OCI-LY3 (cell line): ENCODE results near the gene SRSF3.
A peak's percentile ranks its signal among the peaks of the same experiment; 100 is the strongest.

Source experiments
- H2AFZ ChIP-seq: fragments of 200-600, 300-600 bp; shearing (Covaris generic); 2 replicates; pipeline ENCODE4 v1.6.0; 2014; ENCODE audit warnings: antibody characterized with exemption, low read depth, low read length
- H3K27ac ChIP-seq: fragments of 200-600, 300-600 bp; sonication (generic); 2 replicates; pipeline ENCODE4 v1.5.1; 2014; ENCODE audit warnings: mild to moderate bottlenecking, low read length, moderate library complexity, mixed read lengths
- H3K27me3 ChIP-seq: fragments of 200-600, 300-600 bp; sonication (generic); 2 replicates; pipeline ENCODE4 v1.6.1; 2014; ENCODE audit warnings: low read depth, low read length, mixed read lengths
- H3K36me3 ChIP-seq: fragments of 200-600, 300-600 bp; sonication (generic); replicated peaks from 2 replicates; pipeline ENCODE3; 2014; ENCODE audit warnings: low read depth, low read length, mixed read lengths
- H3K4me1 ChIP-seq: fragments of 300-600, 200-600 bp; sonication (generic); 2 replicates; pipeline ENCODE4 v1.6.1; 2014; ENCODE audit warnings: low read length, mixed read lengths
- H3K4me2 ChIP-seq: fragments of 200-600, 300-600 bp; sonication (generic); 2 replicates; pipeline ENCODE4 v1.6.1; 2014; ENCODE audit warnings: low read length, mixed read lengths
- H3K4me3 ChIP-seq: fragments of 300-600, 200-600 bp; sonication (generic); 2 replicates; pipeline ENCODE4 v1.5.1; 2014; ENCODE audit warnings: antibody characterized with exemption, mild to moderate bottlenecking, low read length, moderate library complexity
- H3K79me2 ChIP-seq: fragments of 300-600, 200-600 bp; shearing (Covaris generic); 2 replicates; pipeline ENCODE4 v1.6.1; 2014; ENCODE audit warnings: mild to moderate bottlenecking, low read length, mixed read lengths
- H3K9ac ChIP-seq: fragments of 300-600, 200-600 bp; shearing (Covaris generic); 2 replicates; pipeline ENCODE4 v1.6.0; 2014; ENCODE audit warnings: mild to moderate bottlenecking, low read length, moderate library complexity
- H3K9me3 ChIP-seq: fragments of 200-600, 300-600 bp; shearing (Covaris generic); 2 replicates; pipeline ENCODE4 v1.6.1; 2014; ENCODE audit warnings: low read length, mixed read lengths; ENCODE audit not compliant: insufficient read depth
- H4K20me1 ChIP-seq: fragments of 200-600, 300-600 bp; sonication (generic); 2 replicates; pipeline ENCODE4 v1.6.1; 2016; ENCODE audit warnings: low read length, mixed read lengths; ENCODE audit not compliant: insufficient read depth
- CTCF ChIP-seq: fragments of 200-600, 300-600 bp; sonication (generic); IDR thresholded peaks from 2 replicates; pipeline ENCODE4 v1.5.1; 2014; ENCODE audit warnings: antibody characterized with exemption, low read length, low read depth
- EZH2phosphoT487 ChIP-seq: fragments of 200-600 bp; shearing (Covaris generic); IDR thresholded peaks from 2 replicates; pipeline ENCODE4 v1.6.1; 2018; ENCODE audit warnings: antibody characterized with exemption, mixed run types, low read depth

SRSF3 gene

DNA sequence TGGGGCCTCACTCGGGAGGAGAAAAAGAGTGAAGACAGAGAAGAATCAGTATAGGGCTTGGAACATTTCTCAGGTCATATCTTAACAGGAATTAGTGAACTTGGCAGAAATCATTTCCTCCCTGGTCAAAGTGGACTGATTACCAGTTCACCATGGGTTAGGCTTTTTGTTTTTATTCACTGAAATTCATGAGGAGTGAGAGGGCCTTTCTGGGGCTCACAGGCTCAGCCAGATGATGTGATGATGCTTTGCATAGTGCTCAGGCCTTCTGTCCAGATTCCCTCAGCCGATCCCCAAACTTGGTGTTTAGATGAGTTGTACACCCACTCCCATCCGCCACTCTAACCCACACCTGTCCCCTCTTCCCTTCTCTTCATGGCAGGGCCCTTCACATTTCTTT is 32.5 kb downstream of the SRSF3 start:
- no peak for TF ChIP-seq CTCF
- TF ChIP-seq EZH2phosphoT487: no peak
- Histone ChIP-seq H3K79me2 (no peaks in the 10 kb centered on the region), H3K4me3 (no peak overlapping the region), H3K36me3 (no peaks in the 10 kb centered on the region), H3K4me2 (no peak overlapping the region), H3K9ac (no peak overlapping the region), H2AFZ (no peak overlapping the region), H3K4me1 (peaks cover 51% of the 10 kb centered on the region), H3K9me3 (no peaks in the 10 kb centered on the region), H3K27ac (no peak overlapping the region), H4K20me1 (no peaks in the 10 kb centered on the region), H3K27me3 (no peaks in the 10 kb centered on the region)

DNA sequence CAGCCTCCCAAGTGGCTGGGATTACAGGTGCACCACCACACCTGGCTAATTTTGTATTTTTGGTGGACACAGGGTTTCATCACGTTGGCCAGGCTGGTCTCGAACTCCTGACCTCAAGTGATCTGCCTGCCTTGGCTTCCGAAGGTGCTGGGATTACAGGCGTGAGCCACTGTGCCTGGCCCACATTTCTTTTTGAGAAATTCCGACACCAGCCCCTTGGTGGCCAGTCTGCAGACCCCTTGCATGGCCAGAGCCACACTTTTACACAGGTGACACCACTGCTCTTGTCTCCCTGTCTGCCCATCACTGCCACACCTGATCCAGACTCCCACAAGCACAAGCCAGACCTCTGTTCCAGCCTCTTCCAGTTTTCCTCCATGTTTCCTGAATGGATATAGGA is 33.0 kb downstream of the SRSF3 start:
- H2AFZ ChIP-seq: no peak overlapping the region
- H3K79me2 ChIP-seq: no peaks in the 10 kb centered on the region
- TF ChIP-seq EZH2phosphoT487 (no peak), CTCF (no peak)
- peaks cover 51% of the 10 kb centered on the region for H3K4me1 ChIP-seq
- no peak overlapping the region for H3K4me2 ChIP-seq
- H3K9me3 ChIP-seq: no peaks in the 10 kb centered on the region
- H3K4me3 ChIP-seq: no peak overlapping the region
- no peaks in the 10 kb centered on the region for H3K27me3 ChIP-seq
- no peak overlapping the region for H3K9ac ChIP-seq
- H3K27ac ChIP-seq: no peak overlapping the region
- no peaks in the 10 kb centered on the region for H3K36me3 ChIP-seq
- no peaks in the 10 kb centered on the region for H4K20me1 ChIP-seq

- no peak overlapping the region for H2AFZ ChIP-seq
- no peaks in the 10 kb centered on the region for H4K20me1 ChIP-seq
- no peaks in the 10 kb centered on the region for H3K27me3 ChIP-seq
- H3K27ac ChIP-seq: no peak overlapping the region
- H3K4me2 ChIP-seq: peak overlapping the region; percentile 23; the same call in 1 of the 2 replicates
- TF ChIP-seq CTCF (no peak), EZH2phosphoT487 (no peak)
- H3K79me2 ChIP-seq: no peaks in the 10 kb centered on the region
- no peak overlapping the region for H3K4me3 ChIP-seq
- no peak overlapping the region for H3K9ac ChIP-seq
- no peaks in the 10 kb centered on the region for H3K36me3 ChIP-seq
- H3K9me3 ChIP-seq: no peaks in the 10 kb centered on the region
- H3K4me1 ChIP-seq: peaks cover 51% of the 10 kb centered on the region
Measured at GRCh38 chr6:36627801-36628246, 33.7 kb downstream of the SRSF3 start.

DNA sequence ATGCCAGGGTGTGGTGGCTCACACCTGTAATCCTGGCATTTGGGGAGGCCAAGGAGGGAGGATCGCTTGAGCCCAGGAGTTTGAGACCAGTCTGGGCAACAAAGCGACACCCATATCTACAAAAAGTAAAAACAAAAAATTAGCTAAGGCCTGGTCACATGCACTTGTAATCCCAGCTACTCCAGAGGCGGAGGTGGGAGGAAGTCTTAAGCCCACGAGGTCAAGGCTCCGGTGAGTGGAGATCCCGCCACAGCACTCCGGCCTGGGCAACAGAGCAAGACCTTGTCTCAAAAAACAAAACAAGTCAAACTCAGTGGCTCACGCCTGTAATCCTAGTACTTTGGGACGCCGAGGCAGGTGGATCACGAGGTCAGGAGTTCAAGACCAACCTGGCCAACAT is 35.6 kb downstream of the SRSF3 start:
- Histone ChIP-seq H4K20me1 (no peaks in the 10 kb centered on the region), H3K36me3 (no peaks in the 10 kb centered on the region), H3K4me3 (no peak overlapping the region), H3K27me3 (no peaks in the 10 kb centered on the region), H3K27ac (peak overlapping the region; percentile 76), H3K79me2 (no peaks in the 10 kb centered on the region), H2AFZ (no peak overlapping the region), H3K4me2 (peak overlapping the region; percentile 63), H3K4me1 (peaks cover 38% of the 10 kb centered on the region), H3K9me3 (no peaks in the 10 kb centered on the region), H3K9ac (no peak overlapping the region; the same call in 1 of the 2 replicates)
- no peak for TF ChIP-seq CTCF
- no peak for TF ChIP-seq EZH2phosphoT487
